ELF-1 (cell line): ENCODE results near the gene IQCF2.
"Not testable (repeated sequence)": the region's sequence is repeated elsewhere in the genome, so short reads cannot be mapped to it uniquely, and the experiment has no call there.

Experiments used
- DNase-seq: peaks from one replicate; pipeline ENCODE4 v3.0.0-alpha.2; 2016; ENCODE audit warnings: low read depth, low spot score

IQCF2 gene

DNA sequence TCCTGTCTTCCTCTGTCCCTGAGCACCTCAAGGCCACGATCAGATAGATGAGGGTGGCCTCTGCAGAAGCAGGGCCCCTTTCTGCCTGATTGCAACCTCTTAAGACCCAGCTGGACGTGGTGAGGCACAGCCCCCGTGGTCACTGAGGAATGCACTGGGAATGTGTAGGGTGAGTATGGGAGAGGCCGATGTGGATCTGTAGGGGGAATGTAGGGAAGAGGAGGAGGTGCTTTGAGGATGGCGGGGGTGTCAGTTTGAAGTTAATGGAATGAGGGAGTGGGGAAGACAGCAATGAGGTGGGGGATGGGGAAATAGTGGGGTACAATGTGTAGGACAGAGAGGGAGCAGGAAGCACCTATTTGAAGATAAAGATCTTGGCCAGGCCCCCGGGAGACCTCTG is 14.8 kb downstream of the IQCF2 start:
- peak; percentile 23 for DNase-seq

DNA sequence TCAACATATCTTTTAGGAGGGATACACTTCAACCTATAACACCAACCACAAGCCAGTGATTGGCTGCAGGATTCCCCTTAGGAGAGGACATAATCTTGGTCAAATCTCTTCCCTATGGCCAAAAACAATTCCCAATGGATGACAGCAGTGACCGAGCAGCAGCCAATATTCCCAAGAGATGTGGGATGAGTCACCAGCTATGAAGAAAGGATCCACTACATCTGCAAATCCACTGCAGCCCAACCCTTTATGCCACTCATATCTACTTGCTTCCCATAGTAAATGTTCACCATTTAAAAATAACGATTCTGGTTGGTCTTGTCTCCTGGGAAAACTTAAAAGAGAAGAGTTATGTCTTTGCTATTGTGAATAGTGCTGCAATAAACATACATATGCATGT is 18.5 kb downstream of the IQCF2 start:
- no peak for DNase-seq

DNA sequence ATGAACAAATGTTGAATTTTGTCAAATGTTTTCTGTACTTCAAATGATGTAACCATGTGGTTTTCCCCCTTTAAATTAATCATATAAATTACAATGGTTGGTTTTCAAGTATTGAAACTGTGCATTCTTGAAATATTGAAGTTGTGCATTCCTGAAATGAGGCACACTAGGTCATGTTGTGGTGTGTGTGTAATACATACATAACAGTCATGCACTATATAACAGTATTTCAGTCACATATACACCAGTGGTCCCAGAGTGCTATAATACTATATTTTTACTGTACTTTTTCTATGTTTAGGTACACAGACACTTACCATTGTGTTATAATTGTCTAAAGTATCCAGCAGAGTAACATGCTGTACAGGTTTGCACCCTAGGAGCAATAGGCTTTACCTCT is 25.0 kb downstream of the IQCF2 start:
- no peak for DNase-seq

DNA sequence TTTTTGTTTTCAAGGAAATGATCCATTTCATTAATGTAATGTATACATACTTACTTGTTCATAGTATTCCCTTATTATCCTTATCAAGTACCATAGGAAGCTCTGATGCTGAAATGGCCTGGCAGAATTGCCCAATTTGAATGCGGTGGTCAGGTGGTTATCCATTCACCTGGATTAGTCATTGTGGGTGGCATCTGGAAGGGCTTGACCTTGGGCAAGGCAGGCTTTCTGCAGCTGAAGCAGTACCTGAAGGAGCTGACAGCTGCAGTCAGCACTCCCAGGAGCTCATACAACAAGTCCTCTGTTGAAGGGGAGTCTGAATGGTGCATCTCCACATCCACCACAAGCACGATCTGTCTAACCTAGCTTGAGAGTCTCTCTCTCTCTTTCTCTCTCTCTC is 26.2 kb downstream of the IQCF2 start:
- no peak for DNase-seq

DNA sequence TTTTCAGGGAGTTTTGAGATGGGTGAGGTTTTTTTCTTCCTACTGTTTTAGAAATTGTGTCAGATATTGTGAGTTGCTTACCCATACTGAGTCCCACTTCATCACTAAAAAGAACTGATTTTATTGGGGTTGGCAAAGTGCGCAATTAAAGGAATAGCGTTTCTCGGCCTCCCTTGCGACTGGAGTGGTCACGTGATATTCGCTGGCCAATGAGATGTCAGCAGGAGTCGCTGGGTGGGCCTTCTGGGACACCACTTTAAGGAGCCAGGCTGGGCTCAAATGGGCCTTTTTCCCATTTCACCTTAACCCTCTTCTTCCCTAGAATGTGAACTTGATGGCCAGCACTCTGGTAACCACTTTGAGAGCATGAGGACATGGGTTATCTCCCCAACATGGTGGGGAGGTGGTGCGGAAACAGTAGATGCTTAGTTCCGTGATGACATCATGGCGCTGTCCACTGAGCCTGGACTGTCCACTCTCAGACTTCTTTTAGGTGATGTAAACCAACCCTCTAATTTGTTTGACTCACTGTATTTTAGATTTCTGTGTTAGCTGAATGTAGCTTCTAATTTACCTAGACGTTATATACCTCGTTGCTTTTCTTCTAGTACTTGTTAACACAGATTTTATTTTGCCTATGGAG is 27.2 kb downstream of the IQCF2 start:
- no peak for DNase-seq

DNA sequence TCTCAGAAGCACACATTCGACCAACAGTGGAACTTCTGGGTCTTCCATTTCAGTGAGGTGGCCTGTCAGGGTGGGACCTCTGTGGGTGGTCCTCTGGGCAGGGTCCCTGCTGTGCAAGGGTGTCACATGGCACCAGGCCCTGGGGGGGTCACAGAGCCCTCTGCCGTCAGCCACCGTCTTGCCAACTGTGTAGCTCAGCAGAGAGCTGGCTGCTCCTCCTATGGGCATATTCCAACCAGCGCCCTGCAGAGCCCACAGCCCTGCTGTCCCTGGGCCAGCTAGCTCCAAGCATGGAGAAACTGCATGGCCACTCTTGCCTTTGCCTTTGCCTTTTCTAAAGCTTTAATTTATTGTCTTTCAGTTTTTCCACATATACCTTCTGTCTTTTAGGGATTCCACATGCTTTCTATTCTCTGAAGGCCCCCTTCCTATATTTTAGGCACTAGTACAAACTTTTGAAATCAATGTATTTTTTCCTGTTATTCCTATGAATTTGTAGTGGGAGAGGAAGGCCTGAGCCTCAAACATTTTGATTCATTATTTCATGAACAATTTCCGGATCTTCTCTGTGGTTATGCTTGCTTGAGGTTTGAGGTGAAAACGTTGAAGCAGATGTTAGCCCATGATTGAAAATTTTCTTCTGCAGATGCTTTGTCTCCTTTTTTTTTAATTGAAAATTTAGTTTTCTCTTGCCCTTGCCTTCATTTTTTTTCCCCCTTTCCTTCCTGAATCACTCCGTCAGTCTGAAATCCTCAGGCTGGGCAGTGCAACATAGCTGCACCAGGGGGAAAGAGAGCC is 30.0 kb downstream of the IQCF2 start:
- DNase-seq, result no peak

DNA sequence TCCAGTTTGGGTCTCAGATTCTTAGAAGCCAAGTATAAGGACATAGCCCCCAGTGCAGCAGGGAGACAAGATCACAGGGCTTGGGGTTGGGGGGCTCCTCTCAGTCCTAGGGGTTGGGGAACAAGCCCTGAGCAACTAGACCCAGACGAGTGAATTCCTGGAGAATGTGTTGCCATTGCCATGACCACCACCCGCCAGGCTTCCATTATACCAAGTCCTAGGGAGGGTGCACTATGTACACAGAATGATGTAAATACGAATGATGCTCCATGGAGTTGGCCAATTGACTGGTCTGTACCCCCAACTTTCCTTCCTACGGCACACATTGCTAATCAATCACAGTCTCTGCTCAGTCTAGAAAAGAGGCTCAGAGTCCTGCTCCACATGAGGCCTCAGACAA is 33.0 kb downstream of the IQCF2 start:
- no peak for DNase-seq

DNA sequence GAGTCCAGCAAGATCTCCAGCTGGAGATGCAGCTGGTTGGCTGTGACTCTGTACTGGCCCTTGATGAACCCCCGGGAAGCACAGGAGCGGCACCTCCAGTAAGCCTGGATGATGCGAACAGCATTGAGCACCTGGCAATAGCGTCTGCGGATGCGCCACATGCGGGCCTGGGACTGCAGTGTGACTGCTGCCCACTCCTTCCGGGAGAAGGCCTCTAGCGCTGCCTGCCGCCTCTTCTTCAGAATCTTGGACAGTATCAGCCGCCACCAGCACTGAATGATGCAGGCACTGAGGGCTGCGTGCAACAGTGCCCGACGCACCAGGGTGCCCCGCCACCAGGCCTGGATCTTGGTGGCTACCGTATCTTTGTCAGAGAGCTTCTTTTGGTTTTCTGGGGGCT is 33.5 kb downstream of the IQCF2 start:
- DNase-seq, result no peak

DNA sequence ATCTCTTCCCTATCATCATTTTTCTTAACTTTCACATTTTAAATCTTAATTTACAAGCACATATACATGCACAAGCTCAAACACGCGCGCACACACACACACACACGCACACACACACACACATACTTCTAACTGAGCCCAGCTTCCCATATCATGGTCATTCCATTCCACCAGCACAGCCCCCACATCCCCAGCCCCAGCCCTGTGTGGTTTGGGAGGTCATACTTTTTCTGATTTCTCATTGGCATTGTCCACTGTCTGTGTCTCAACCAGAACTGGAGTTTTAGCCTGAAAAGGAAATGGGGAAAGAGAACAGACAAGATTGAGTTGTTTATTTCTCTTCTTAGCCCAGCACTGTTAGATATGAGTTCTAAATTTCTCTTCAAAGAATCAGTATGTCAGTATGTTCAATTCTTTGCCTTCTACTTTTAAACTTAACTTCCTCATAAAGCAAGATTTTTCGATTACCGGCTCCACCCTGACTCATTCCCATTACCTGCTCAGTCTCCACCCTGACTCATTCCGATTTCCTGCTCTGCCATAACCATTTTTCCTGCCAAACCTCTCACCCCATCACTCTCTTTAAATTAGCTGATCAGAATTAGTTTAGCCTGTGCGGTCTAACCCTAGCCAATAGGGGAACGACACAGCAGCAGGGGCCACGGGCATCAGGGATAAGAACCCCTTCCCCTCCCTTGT is 35.3 kb downstream of the IQCF2 start:
- no peak for DNase-seq

DNA sequence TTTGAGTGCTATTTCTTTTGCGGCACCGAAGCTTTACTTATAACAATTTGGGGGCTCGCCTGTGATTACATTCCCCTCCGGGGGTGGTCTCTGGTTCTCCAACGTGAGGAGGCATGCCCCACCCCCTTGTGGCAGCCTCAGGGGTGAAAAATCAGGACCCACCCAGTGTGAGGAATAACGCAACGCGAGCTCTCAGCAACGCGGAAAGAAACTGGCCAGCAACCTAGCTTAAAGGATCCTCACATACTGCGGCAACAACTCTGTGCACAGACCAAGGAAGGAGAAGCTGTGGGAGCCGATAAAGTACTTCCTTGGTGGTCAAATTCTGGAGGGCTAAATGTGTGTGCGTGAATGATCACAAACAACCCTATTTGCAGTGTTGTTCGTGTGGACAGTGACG is 36.0 kb downstream of the IQCF2 start:
- no peak for DNase-seq

DNA sequence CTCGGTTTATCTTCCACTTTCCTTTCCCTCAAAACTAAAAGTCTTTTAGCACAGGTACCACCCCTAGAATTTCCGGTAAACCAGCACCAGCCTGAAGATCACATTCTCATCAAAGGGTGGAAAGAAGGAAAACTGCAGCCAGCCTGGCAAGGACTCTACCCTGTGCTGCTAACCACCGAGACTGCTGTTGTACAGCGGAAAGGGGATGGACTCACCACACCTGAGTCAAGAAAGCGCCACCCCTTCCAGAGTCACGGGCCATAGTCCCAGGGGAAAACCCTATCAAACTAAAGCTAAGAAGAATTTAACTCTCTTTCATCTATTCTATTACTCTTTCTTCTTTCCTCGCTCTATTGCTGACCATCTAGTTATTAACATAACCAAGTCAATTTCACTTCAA is 38.6 kb downstream of the IQCF2 start:
- DNase-seq, result not testable (repeated sequence)

DNA sequence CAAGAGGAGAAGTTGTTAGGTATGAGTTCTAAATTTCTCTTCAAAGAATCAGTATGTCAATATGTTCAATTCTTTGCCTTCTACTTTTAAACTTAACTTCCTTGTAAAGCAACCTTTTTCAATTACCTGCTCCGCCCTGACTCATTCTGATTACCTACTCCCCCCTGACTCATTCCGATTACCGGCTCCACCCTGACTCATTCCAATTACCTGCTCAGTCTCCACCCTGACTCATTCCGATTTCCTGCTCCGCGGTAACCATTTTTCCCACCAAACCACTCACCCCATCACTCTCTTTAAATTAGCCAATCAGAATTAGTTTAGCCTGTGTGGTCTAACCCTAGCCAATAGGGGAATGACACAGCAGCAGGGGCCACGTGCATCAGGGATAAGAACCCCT is 40.9 kb downstream of the IQCF2 start:
- peak; percentile 32 for DNase-seq

DNA sequence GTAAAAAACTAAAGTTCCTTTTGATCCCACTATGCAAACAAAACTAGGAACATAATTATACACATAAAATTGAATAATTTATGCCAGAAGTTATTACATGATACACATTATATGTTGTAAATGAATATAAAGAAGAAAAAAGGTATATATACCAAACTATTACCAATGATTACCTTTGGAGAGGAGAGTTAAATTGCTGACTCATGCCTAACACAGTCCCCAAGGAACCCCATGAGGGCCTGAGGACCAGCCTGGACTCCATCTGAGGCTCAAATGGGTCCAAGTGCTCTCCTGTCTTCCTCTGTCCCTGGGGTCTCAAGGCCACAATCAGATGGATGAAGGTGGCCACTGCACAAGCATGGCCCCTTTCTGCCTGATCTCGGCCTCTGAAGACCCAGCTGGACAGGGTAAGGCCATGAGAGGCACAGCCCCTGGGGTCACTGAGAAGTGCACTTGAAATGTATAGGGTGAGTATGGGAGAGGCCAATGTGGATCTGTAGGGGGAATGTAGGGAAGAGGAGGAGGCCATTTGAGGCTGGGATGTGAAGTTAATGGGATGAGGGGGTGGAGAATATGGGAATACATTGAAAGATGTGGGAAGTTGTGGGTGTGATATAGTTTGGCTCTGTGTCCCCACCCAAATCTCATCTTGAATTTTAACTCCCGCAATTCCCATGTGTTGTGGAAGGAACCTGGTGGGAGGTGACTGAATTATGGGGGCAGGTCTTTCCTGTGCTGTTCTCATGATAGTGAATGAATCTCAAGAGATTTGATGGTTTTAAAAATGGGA is 42.8 kb downstream of the IQCF2 start:
- no peak for DNase-seq

DNA sequence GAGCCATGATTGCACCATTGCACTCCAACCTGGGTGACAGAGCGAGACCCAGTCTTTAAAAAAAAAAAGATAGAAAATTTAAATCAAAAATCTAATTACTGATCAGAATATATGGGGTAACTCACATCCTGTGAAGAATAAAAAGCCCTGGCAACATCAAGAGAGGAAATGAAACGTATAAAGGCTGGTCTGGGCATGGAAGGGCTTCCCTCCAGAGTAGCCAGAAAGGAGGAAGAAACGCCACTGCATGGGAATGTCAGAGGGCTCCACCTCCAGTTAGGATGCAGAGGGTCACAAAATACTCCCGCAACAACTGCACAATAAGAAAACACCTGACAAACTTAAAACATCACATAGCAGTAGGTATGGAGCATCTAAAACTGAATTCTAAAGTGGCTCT is 46.6 kb downstream of the IQCF2 start:
- DNase-seq, result no peak
